ENCODE measurements around the gene LHX3. TPM values are rescaled to one million over a fixed set of nuclear protein-coding genes. Genes with fewer than 3 reads are reported as not detected.
"Not testable (repeated sequence)": the region's sequence is repeated elsewhere in the genome, so short reads cannot be mapped to it uniquely, and the experiment has no call there.

The LHX3 gene
- total RNA-seq, 1 donor from 2014 or later: not detected

DNA sequence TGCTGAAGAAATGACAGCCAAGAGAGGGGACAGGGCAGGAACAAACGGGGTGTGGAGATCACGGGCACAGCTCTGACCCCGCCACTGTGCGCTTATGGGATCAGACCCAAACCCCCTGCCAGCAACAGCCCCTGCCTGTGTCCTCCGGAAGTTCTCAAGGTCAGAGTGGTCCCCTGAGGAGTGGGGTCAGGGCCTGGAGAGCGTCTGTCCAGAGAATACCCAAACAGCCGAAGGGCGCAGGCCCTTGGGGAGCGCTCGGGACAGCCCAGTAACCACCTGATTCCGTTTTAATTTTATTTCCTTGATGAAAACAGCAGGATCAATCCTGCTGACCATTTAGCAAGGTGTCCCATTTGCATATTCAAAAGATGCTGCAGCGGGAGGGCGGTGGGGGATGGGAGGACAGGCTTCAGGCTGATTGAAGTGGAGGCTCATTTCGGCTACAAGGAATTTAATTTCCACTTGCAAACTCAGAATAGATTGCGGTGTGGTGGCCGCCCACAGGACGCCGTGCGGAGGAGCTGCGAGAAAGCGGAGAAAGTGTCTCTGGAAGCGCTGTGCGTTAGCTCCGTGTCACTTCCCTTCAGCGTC lies 53.6 kb downstream of the LHX3 start:
- intact Hi-C loops (cut with micrococcal nuclease): no loop called here
- H3K27me3 Mint-ChIP-seq (ENCODE audit: low read depth): peaks cover 2% of the 10 kb centered on the region
- no peaks in the 10 kb centered on the region for H3K36me3 Mint-ChIP-seq (ENCODE audit: low read depth)
- no peak overlapping the region for H3K27ac Mint-ChIP-seq
- no peaks in the 10 kb centered on the region for H3K9me3 Mint-ChIP-seq
- no peaks in the 10 kb centered on the region for H3K4me1 Mint-ChIP-seq (ENCODE audit: low read depth)
- H3K4me3 Mint-ChIP-seq (ENCODE audit: low read depth): no peak overlapping the region
- no peak for DNase-seq (ENCODE audit: low spot score)

DNA sequence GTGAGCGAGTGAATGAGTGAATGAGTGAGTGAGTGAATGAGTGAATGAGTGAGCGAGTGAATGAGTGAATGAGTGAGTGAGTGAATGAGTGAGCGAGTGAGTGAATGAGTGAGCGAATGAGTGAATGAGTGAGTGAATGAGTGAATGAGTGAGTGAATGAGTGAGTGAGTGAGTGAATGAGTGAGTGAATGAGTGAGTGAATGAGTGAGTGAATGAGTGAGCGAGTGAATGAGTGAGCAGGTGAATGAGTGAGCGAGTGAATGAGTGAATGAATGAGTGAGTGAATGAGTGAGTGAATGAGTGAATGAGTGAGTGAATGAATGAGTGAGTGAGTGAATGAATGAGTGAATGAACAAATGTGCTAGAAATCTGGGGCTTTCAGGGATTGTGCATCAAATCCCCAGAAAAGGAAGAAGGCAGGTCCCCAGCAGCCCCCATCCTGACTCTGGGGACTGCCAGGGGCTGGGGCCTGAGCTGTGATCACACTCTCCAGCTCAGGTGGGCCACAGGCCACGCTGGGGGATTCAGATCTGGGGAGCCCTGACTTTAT lies 54.2 kb downstream of the LHX3 start:
- H3K27me3 Mint-ChIP-seq (ENCODE audit: low read depth); intact Hi-C loops (cut with micrococcal nuclease); H3K4me1 Mint-ChIP-seq (ENCODE audit: low read depth); H3K4me3 Mint-ChIP-seq (ENCODE audit: low read depth); H3K9me3 Mint-ChIP-seq; H3K36me3 Mint-ChIP-seq (ENCODE audit: low read depth); H3K27ac Mint-ChIP-seq; DNase-seq (ENCODE audit: low spot score): not testable (repeated sequence)

DNA sequence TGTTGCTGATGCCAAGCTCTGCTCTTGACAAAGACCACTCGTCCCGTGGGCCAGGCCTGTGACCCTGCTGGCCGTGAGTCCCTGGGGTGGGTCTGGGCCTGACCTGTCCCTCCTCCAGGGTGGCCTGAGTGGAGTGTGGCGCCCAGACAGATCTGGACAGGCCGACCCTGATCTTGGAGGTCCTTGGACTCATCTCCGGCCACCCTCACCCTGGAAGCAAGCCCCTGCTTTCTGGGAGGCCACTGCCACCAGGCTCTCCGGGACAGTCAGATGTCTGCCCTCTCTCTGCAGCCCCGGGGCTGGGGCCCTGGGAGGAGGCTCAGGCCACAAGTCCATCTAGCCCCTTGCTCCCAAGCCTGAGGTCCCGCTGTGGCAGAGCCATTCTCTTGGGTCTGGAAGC lies 55.1 kb downstream of the LHX3 start:
- DNase-seq (ENCODE audit: low spot score): no peak
- Mint-ChIP-seq H3K27ac (no peak overlapping the region), H3K9me3 (no peaks in the 10 kb centered on the region), H3K4me3 (ENCODE audit: low read depth) (no peak overlapping the region), H3K36me3 (ENCODE audit: low read depth) (no peaks in the 10 kb centered on the region), H3K4me1 (ENCODE audit: low read depth) (no peaks in the 10 kb centered on the region), H3K27me3 (ENCODE audit: low read depth) (no peaks in the 10 kb centered on the region)
- intact Hi-C loops (cut with micrococcal nuclease): no loop called here

DNA sequence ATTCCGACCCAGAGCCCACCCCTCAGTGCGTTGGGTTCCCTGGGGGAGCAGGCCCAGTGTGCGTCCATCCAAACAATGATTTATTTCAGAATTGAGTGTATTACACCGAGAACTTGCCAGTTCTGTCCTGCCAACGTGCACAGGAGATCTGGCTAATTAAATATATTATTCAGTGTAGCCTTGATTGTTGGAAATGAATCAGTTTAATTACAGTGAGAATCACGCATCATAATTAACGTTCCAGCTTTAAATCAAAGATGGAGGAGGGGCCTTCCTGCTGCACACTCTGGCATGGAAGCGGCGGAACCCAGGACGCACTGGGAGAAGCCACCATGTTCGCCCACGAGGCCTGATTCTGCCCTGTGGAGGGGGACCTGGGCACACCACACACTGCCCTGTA lies 55.6 kb downstream of the LHX3 start:
- intact Hi-C loops (cut with micrococcal nuclease): no loop called here
- H3K4me3 Mint-ChIP-seq (ENCODE audit: low read depth): no peak overlapping the region
- no peak for DNase-seq (ENCODE audit: low spot score)
- no peaks in the 10 kb centered on the region for H3K9me3 Mint-ChIP-seq
- H3K4me1 Mint-ChIP-seq (ENCODE audit: low read depth): no peaks in the 10 kb centered on the region
- H3K27me3 Mint-ChIP-seq (ENCODE audit: low read depth): no peaks in the 10 kb centered on the region
- H3K36me3 Mint-ChIP-seq (ENCODE audit: low read depth): no peaks in the 10 kb centered on the region
- no peak overlapping the region for H3K27ac Mint-ChIP-seq

DNA sequence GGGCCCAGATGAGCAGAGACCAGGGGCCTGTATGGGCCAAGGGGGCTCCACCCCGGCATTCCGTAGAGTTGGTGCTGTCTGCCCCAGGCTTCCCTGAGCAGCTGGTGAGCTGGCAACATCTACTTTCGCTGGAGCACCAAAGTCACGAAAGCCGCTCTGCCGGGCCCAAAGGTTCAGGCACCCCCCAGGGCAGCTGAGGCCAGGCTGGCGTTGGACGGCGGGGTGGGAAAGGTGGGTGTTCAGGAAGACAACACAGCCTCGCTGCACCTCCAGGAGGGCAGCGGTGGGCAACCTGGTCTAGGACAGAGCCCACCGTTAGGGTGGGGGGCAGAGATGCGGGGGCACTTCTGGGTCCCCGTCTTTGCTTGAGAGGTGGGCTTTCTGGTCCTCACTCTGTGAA lies 56.2 kb downstream of the LHX3 start:
- Mint-ChIP-seq H3K4me1 (ENCODE audit: low read depth) (no peaks in the 10 kb centered on the region), H3K9me3 (no peaks in the 10 kb centered on the region), H3K4me3 (ENCODE audit: low read depth) (no peak overlapping the region), H3K27ac (no peak overlapping the region), H3K27me3 (ENCODE audit: low read depth) (no peaks in the 10 kb centered on the region), H3K36me3 (ENCODE audit: low read depth) (no peaks in the 10 kb centered on the region)
- DNase-seq (ENCODE audit: low spot score): no peak
- intact Hi-C loops (cut with micrococcal nuclease): no loop called here

DNA sequence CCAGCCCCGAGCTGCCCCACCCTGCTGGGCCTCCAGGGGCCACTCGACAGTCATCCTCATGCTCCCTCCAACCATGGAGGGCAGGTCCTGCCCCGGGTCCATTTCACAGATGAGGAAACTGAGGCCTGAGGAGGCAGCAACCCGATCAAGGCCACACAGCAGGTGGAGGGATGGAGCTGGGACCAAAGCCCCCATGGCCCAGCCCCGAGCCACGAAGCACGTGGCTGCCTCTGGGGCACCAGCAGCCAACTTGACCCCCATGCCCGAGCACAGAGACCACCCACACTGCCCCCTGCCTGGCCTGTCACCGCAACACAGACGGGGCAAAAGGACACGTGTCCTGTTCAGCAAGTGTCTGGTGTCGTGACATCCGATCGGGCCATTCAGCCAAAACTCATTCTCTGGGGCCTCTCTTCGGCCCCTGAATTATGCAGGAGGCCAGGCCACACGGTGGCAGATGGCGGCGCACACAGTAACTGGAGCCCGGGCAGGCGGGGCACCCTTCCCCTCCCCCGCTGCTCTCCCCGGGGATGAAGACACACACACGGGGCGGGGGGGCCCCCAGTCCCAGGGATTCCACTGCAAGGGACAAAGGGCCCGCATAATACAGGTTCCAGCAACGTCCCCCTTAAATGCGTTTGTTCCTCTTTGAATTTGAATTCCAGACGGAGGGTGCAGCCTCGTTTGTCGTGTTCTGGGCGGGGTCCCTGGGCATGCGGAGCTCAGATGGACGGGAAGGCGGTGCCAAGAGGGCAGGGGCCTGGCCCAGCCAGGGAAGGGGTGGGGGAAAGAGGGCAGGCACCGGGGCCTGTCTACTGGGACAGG lies 56.8 kb downstream of the LHX3 start:
- Mint-ChIP-seq H3K9me3 (no peaks in the 10 kb centered on the region), H3K4me1 (ENCODE audit: low read depth) (no peaks in the 10 kb centered on the region)
- intact Hi-C loops (cut with micrococcal nuclease): no loop called here

DNA sequence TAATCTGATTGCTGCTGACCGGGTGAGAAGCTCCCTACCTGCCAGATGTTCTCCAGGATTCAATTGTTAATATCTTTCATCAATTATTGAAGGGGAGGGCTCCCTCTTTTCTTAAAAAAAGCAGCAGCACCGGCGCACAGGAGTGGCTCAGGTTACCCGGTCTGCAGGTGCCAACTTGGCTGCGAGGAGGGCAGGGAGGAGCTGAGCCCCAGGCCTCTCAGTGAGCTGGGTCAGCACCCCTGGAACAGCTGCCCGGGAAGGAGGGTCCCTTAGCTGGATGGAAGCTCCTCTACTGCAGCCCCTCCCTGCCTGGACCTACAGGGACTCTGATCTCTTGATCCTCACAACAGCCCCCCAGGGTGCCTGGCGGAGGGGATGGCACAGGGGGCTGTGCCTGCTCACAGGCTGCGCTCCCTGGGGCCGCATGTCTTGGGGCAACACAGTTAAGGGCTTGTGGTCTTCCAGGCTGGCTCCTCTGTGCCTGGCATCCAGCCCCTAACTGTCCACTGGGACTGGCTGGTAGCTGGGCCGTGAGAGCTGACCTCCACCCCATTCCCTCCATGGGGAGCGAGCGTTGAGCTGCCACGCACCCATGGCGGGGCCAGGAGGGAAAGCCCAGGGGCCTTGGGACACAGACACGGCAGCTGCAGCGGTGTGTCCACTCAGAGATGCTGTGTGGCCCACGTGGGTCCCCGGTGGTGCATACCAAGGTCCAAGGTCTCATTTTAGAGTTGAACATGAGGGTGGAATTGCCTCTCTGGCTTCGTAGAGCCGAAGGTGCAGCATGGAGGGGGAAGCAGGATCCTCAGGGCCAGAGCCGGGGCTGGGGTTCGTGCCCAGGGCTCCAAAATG lies 57.7 kb downstream of the LHX3 start:
- no peak overlapping the region for H3K4me3 Mint-ChIP-seq (ENCODE audit: low read depth)
- H3K27ac Mint-ChIP-seq: no peak overlapping the region
- intact Hi-C loops (cut with micrococcal nuclease): no loop called here
- H3K27me3 Mint-ChIP-seq (ENCODE audit: low read depth): no peaks in the 10 kb centered on the region
- no peaks in the 10 kb centered on the region for H3K9me3 Mint-ChIP-seq
- DNase-seq (ENCODE audit: low spot score): no peak
- H3K36me3 Mint-ChIP-seq (ENCODE audit: low read depth): no peaks in the 10 kb centered on the region
- no peaks in the 10 kb centered on the region for H3K4me1 Mint-ChIP-seq (ENCODE audit: low read depth)

More for the DNA sequence above, 56.8 kb downstream of the LHX3 start:
- DNase-seq (ENCODE audit: low spot score): no peak
- H3K4me3 Mint-ChIP-seq (ENCODE audit: low read depth): no peak overlapping the region
- no peaks in the 10 kb centered on the region for H3K36me3 Mint-ChIP-seq (ENCODE audit: low read depth)
- no peak overlapping the region for H3K27ac Mint-ChIP-seq
- no peaks in the 10 kb centered on the region for H3K27me3 Mint-ChIP-seq (ENCODE audit: low read depth)

Other genes starting within 250 kb of the LHX3 start
- gene UBAC1, start 243.8 kb downstream of the LHX3 start, total RNA-seq: 42.3 and 47.2 TPM in 2 replicates
- gene NACC2, start 109.8 kb downstream of the LHX3 start, total RNA-seq: 5.4 and 5.5 TPM in 2 replicates
- gene TMEM250, start 86.3 kb downstream of the LHX3 start, total RNA-seq: 43.1 and 43.5 TPM in 2 replicates
- gene QSOX2, start 40.7 kb upstream of the LHX3 start, total RNA-seq: 24.9 and 25.4 TPM in 2 replicates
- gene CCDC187, start 99.0 kb upstream of the LHX3 start, total RNA-seq: 0.02 TPM in 1 of 2 replicates, not detected in the other
- 24.5 and 25.8 TPM in 2 replicates for gene GPSM1, start 122.4 kb upstream of the LHX3 start, total RNA-seq
- gene DNLZ, start 158.6 kb upstream of the LHX3 start, total RNA-seq: 25.4 and 31.0 TPM in 2 replicates
- gene CARD9, start 168.5 kb upstream of the LHX3 start, total RNA-seq: 16.2 and 17.6 TPM in 2 replicates
- gene SNAPC4, start 195.0 kb upstream of the LHX3 start, total RNA-seq: 22.7 and 22.9 TPM in 2 replicates
- gene ENTR1, start 205.5 kb upstream of the LHX3 start, total RNA-seq: 66.4 and 75.6 TPM in 2 replicates
- gene PMPCA, start 205.5 kb upstream of the LHX3 start, total RNA-seq: 111 TPM in 2 replicates
- gene INPP5E, start 234.7 kb upstream of the LHX3 start, total RNA-seq: 20.8 and 21.8 TPM in 2 replicates